OCI-LY7 (cell line): ENCODE data around the gene NME3. TPM values are rescaled to one million over a fixed set of nuclear protein-coding genes. Genes with fewer than 3 reads are reported as not detected.

Source experiments
- BruUV-seq: library from RNA; stranded (reverse); fragments of 400-500 nt; replicated peaks from 2 replicates; lab custom pipeline; 2021; lab: Mats Ljungman, UMichigan
- CTCF ChIA-PET: fragments of 300-600 bp; sonication (Branson Sonifier 250); formaldehyde crosslinking; loops from one replicate; lab custom pipeline; 2022; ENCODE audit warnings: antibody characterized with exemption; ENCODE audit not compliant: unreplicated experiment; lab: Charles Lee
- POLR2A ChIA-PET: fragments of 300-600 bp; sonication (Branson Sonifier 250); formaldehyde crosslinking; loops from one replicate; lab custom pipeline; 2022; ENCODE audit warnings: antibody characterized with exemption; lab: Charles Lee
- DNase-seq: peaks from one replicate; pipeline ENCODE4 v3.0.0-alpha.2; 2015; ENCODE audit warnings: low spot score
- H2AFZ ChIP-seq: fragments of 200-600 bp; sonication (generic), shearing (Covaris generic); 2 replicates; pipeline ENCODE4 v1.6.1; 2014; ENCODE audit warnings: mild to moderate bottlenecking, antibody characterized with exemption, low read length, moderate library complexity
- H3K27ac ChIP-seq: fragments of 200-600 bp; sonication (generic); 2 replicates; pipeline ENCODE4 v1.5.1; 2014; ENCODE audit warnings: mixed run types, low read depth, mild to moderate bottlenecking, moderate library complexity, low read length, inconsistent platforms; ENCODE audit not compliant: poor library complexity, severe bottlenecking
- H3K36me3 ChIP-seq: fragments of 200-600 bp; sonication (generic); 2 replicates; pipeline ENCODE4 v1.6.1; 2014; ENCODE audit warnings: mild to moderate bottlenecking, antibody characterized with exemption, low read length, moderate library complexity, mixed read lengths; ENCODE audit not compliant: insufficient read depth
- H3K4me1 ChIP-seq: fragments of 200-600 bp; sonication (generic); 2 replicates; pipeline ENCODE4 v1.5.1; 2014; ENCODE audit warnings: mild to moderate bottlenecking, low read length; ENCODE audit not compliant: insufficient read depth, poor library complexity, severe bottlenecking
- H3K4me2 ChIP-seq: fragments of 200-600 bp; sonication (generic); 2 replicates; pipeline ENCODE4 v1.6.1; 2014; ENCODE audit warnings: mild to moderate bottlenecking, low read length
- H3K4me3 ChIP-seq: fragments of 200-600 bp; sonication (generic); 2 replicates; pipeline ENCODE4 v1.5.1; 2014; ENCODE audit warnings: mild to moderate bottlenecking, low read depth, low read length; ENCODE audit not compliant: poor library complexity, severe bottlenecking
- H3K79me2 ChIP-seq: fragments of 200-600 bp; sonication (generic); 2 replicates; pipeline ENCODE4 v1.6.1; 2016; ENCODE audit warnings: low read depth, mild to moderate bottlenecking, low read length, moderate library complexity, mixed read lengths; ENCODE audit not compliant: insufficient read depth
- H3K9me2 ChIP-seq: fragments of 200-600 bp; sonication (generic); 2 replicates; pipeline ENCODE4 v1.6.1; 2016; ENCODE audit warnings: mild to moderate bottlenecking, low read length, mixed read lengths; ENCODE audit not compliant: insufficient read depth
- H3K9me3 ChIP-seq: fragments of 200-600 bp; sonication (generic); 2 replicates; pipeline ENCODE4 v1.6.1; 2014; ENCODE audit warnings: mild to moderate bottlenecking, mixed run types, low read length, mixed read lengths
- H4K20me1 ChIP-seq: fragments of 200-600 bp; sonication (generic); 2 replicates; pipeline ENCODE4 v1.6.1; 2014; ENCODE audit warnings: mild to moderate bottlenecking, antibody characterized with exemption, low read length, moderate library complexity, mixed read lengths; ENCODE audit not compliant: insufficient read depth
- EZH2phosphoT487 ChIP-seq: fragments of 200-600 bp; sonication (generic); IDR thresholded peaks from 2 replicates; pipeline ENCODE4 v1.6.1; 2018; ENCODE audit warnings: low read depth, borderline replicate concordance, mild to moderate bottlenecking, mixed run types, antibody characterized with exemption, low read length, moderate library complexity, mixed read lengths
- intact Hi-C: fragments of 100-400 bp; cut with micrococcal nuclease; formaldehyde crosslinking; loops from one replicate; pipeline ENCODE4 v1.10.0; 2022; ENCODE audit not compliant: unreplicated experiment
- total RNA-seq, 2 experiments: library from RNA; depleted of rRNA in 1 of 2; stranded (reverse); fragments of >200 nt in 1 of 2; shearing (Covaris generic) in 1 of 2; gene quantifications; 2 replicates each; pipeline ENCODE4 v1.2.3, GENCODE V29; 2014 to 2022
- TF ChIP-seq, protein P1 (sequence below): fragments of 200-600 bp; sonication (generic); conservative IDR thresholded peaks from 2 replicates; pipeline ENCODE4 v1.5.1; 2014; ENCODE audit warnings: mild to moderate bottlenecking, antibody characterized with exemption, low read length, moderate library complexity, mixed read lengths

NME3 gene
- total RNA-seq, 2 experiments from 2014 or later: 34.8 to 54.5 TPM

DNA sequence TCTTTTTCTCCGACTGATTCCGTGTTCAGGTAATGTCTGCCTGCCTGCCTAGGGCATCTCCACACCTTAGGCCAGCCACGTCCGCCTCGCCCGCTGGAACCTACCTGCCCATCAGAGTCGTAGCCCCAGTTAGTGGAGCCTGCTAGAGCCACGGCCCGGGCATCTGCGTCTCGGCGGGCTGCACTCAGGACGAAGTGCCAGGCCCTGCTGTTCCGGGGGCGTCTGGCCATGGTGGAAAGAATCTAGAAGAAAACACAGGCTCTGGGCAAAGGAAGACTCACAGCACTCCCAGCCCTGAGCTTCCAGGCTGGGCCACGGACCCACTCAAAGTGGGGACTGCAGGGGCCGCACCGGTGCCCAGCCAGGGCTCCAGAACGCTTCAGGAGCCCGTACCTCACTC is 9.9 kb upstream of the NME3 start:
- H3K4me2 ChIP-seq: peak overlapping the region; percentile 82

DNA sequence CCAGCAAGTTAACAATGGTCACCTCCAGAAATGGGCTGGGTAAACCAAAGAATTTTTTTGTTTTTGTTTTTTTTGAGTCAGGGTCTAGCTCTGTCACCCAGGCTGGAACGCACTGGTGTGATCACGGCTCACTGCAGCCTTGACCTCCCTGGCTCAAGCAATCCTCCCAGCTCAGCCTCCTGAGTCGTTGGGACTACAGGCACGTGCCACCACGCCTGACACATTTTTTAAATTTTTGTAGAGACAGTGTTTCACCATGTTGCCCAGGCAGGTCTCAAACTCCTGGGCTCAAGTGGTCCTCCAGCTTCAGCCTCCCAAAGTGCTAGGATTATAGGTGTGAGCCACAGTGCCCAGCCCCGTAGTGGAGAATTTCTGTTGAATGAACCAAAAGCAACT is 9.3 kb upstream of the NME3 start:
- intact Hi-C loops: loop anchor here (5.0 kb wide), 2 partner anchors 47 to 162 kb away; partner anchors contain the start of genes FAHD1, HAGH and MSRB1
- Histone ChIP-seq H3K4me1 (peaks cover 13% of the 10 kb centered on the region), H3K4me2 (peak overlapping the region; percentile 82; the same call in 1 of the 2 replicates), H3K27ac (no peak overlapping the region), H4K20me1 (no peaks in the 10 kb centered on the region; the same call in 1 of the 2 replicates), H3K9me3 (no peaks in the 10 kb centered on the region), H2AFZ (no peak overlapping the region), H3K4me3 (no peak overlapping the region), H3K9me2 (no peaks in the 10 kb centered on the region), H3K36me3 (peaks cover 49% of the 10 kb centered on the region), H3K79me2 (peaks cover 22% of the 10 kb centered on the region)
- DNase-seq: no peak
- TF ChIP-seq, protein P1, sequence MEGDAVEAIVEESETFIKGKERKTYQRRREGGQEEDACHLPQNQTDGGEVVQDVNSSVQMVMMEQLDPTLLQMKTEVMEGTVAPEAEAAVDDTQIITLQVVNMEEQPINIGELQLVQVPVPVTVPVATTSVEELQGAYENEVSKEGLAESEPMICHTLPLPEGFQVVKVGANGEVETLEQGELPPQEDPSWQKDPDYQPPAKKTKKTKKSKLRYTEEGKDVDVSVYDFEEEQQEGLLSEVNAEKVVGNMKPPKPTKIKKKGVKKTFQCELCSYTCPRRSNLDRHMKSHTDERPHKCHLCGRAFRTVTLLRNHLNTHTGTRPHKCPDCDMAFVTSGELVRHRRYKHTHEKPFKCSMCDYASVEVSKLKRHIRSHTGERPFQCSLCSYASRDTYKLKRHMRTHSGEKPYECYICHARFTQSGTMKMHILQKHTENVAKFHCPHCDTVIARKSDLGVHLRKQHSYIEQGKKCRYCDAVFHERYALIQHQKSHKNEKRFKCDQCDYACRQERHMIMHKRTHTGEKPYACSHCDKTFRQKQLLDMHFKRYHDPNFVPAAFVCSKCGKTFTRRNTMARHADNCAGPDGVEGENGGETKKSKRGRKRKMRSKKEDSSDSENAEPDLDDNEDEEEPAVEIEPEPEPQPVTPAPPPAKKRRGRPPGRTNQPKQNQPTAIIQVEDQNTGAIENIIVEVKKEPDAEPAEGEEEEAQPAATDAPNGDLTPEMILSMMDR: no peak
- TF ChIP-seq EZH2phosphoT487: no peak
- POLR2A ChIA-PET: no interaction called here
- CTCF ChIA-PET: no interaction called here
- BruUV-seq: no TSS peak

More for the DNA sequence above, 9.9 kb upstream of the NME3 start:
- no peak for DNase-seq
- peaks cover 47% of the 10 kb centered on the region for H3K36me3 ChIP-seq
- TF ChIP-seq, protein P1: no peak
- H3K4me1 ChIP-seq: peaks cover 13% of the 10 kb centered on the region
- intact Hi-C loops: loop anchor here (5.0 kb wide), 2 partner anchors 46 to 161 kb away; partner anchors contain the start of genes FAHD1, HAGH and MSRB1
- no peaks in the 10 kb centered on the region for H3K9me2 ChIP-seq
- no peaks in the 10 kb centered on the region for H3K9me3 ChIP-seq
- H4K20me1 ChIP-seq: no peaks in the 10 kb centered on the region; the same call in 1 of the 2 replicates
- CTCF ChIA-PET: no interaction called here
- no TSS peak for BruUV-seq
- H3K79me2 ChIP-seq: peaks cover 22% of the 10 kb centered on the region
- no peak overlapping the region for H3K27ac ChIP-seq
- POLR2A ChIA-PET: no interaction called here
- H3K4me3 ChIP-seq: peak overlapping the region; percentile 89
- H2AFZ ChIP-seq: no peak overlapping the region
